NCI-H2029 (cell line): ENCODE results near the gene PDXK.
A peak's percentile ranks its signal among the peaks of the same experiment; 100 is the strongest.

ENCODE experiments used
- DNase-seq: peaks from one replicate; lab custom pipeline; 2025; lab: John Stamatoyannopoulos, UW

PDXK gene

GRCh38 chr21:43743947-43744346 lies 25.0 kb downstream of the PDXK start:
- no peak for DNase-seq

- DNase-seq = no peak
Observed at GRCh38 chr21:43744725-43745124, 25.8 kb downstream of the PDXK start.

GRCh38 chr21:43745772-43746517 lies 27.0 kb downstream of the PDXK start:
- no peak for DNase-seq

GRCh38 chr21:43748622-43749021 lies 29.7 kb downstream of the PDXK start:
- no peak for DNase-seq

GRCh38 chr21:43749651-43750262 lies 30.8 kb downstream of the PDXK start:
- DNase-seq = no peak

GRCh38 chr21:43750339-43751033 lies 31.6 kb downstream of the PDXK start:
- no peak for DNase-seq

- DNase-seq = no peak
Observed at GRCh38 chr21:43751955-43752591, 33.1 kb downstream of the PDXK start.

- DNase-seq = no peak
Observed at GRCh38 chr21:43752758-43753438, 34.0 kb downstream of the PDXK start.

GRCh38 chr21:43753439-43753799 lies 34.5 kb downstream of the PDXK start:
- DNase-seq = no peak

- DNase-seq = no peak
Observed at GRCh38 chr21:43754948-43755781, 36.2 kb downstream of the PDXK start.

GRCh38 chr21:43755820-43756594 lies 37.1 kb downstream of the PDXK start:
- no peak for DNase-seq

GRCh38 chr21:43757601-43758000 lies 38.7 kb downstream of the PDXK start:
- no peak for DNase-seq

- DNase-seq = no peak
Observed at GRCh38 chr21:43758111-43758641, 39.2 kb downstream of the PDXK start.

GRCh38 chr21:43758811-43759210 lies 39.9 kb downstream of the PDXK start:
- no peak for DNase-seq

GRCh38 chr21:43759651-43760050 lies 40.7 kb downstream of the PDXK start:
- no peak for DNase-seq

GRCh38 chr21:43760391-43760958 lies 41.5 kb downstream of the PDXK start:
- DNase-seq = no peak

GRCh38 chr21:43761886-43762285 lies 43.0 kb downstream of the PDXK start:
- no peak for DNase-seq

GRCh38 chr21:43762303-43763128 lies 43.6 kb downstream of the PDXK start:
- DNase-seq = peak; percentile 57
